Osteocyte (in vitro differentiated cells): Measurements from ENCODE around the gene MYO15A. TPM values are rescaled to one million over a fixed set of nuclear protein-coding genes. Genes with fewer than 3 reads are reported as not detected.

Experiments
- DNase-seq: peaks from one replicate; pipeline ENCODE4 v3.0.0; 2021; ENCODE audit warnings: mixed read lengths; ENCODE audit not compliant: unreplicated experiment; ENCODE audit errors: extremely low spot score
- H3K27ac Mint-ChIP-seq: one replicate; pipeline ENCODE4 v1.8.0; 2021; ENCODE audit warnings: mild to moderate bottlenecking, mixed read lengths; ENCODE audit not compliant: unreplicated experiment
- H3K27me3 Mint-ChIP-seq: one replicate; pipeline ENCODE4 v1.8.0; 2021; ENCODE audit warnings: mixed read lengths; ENCODE audit not compliant: unreplicated experiment
- H3K36me3 Mint-ChIP-seq: one replicate; pipeline ENCODE4 v1.8.0; 2021; ENCODE audit warnings: mixed read lengths; ENCODE audit not compliant: unreplicated experiment
- H3K4me1 Mint-ChIP-seq: one replicate; pipeline ENCODE4 v1.8.0; 2021; ENCODE audit warnings: mixed read lengths; ENCODE audit not compliant: unreplicated experiment
- H3K4me3 Mint-ChIP-seq: one replicate; pipeline ENCODE4 v1.8.0; 2021; ENCODE audit warnings: mild to moderate bottlenecking, moderate library complexity, mixed read lengths; ENCODE audit not compliant: unreplicated experiment
- H3K9me3 Mint-ChIP-seq: one replicate; pipeline ENCODE4 v1.8.0; 2021; ENCODE audit warnings: mixed read lengths; ENCODE audit not compliant: unreplicated experiment
- total RNA-seq: library from RNA; stranded (reverse); gene quantifications from 2 replicates; pipeline ENCODE4 v1.2.1, GENCODE V29; 2021
- TF ChIP-seq, protein P1 (sequence below): fragments of 200-600 bp; sonication (generic); IDR thresholded peaks from 2 replicates; pipeline ENCODE4 v1.5.0; 2021; ENCODE audit warnings: antibody characterized with exemption, mild to moderate bottlenecking, moderate library complexity

Gene MYO15A
- total RNA-seq, 1 donor from 2014 or later = 0.21 TPM

DNA sequence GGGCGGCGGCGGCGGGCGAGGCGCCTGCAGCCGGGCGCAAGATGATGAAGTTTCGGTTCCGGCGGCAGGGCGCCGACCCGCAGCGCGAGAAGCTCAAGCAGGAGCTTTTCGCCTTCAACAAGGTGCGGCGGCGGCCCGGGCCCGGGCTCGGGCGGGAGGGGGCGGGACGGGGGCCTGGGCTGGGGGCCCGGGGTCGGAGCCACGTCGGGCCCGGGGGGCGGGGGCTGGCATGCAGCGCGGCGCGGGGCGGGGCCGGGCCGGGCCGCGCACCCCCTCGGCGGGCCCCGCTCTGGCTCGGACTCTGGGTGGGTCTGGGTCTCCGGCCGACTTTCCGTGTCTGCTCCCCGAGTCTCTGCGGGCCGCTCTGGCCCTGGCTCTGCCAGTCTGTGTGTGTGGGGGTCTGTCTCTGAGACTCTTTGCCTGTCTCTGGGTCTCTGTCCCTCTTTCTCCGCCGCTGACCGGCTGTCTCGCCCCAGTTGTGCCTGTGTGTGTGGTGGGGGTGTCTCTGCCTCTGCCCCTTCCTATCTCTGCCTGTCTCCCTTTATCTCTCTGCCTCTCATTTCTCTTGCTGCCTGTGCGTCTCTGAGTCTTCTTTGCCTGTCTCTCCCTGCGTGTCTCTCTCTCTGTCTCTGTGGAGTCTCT, 117.2 kb downstream of the MYO15A start:
- TF ChIP-seq, protein P1, sequence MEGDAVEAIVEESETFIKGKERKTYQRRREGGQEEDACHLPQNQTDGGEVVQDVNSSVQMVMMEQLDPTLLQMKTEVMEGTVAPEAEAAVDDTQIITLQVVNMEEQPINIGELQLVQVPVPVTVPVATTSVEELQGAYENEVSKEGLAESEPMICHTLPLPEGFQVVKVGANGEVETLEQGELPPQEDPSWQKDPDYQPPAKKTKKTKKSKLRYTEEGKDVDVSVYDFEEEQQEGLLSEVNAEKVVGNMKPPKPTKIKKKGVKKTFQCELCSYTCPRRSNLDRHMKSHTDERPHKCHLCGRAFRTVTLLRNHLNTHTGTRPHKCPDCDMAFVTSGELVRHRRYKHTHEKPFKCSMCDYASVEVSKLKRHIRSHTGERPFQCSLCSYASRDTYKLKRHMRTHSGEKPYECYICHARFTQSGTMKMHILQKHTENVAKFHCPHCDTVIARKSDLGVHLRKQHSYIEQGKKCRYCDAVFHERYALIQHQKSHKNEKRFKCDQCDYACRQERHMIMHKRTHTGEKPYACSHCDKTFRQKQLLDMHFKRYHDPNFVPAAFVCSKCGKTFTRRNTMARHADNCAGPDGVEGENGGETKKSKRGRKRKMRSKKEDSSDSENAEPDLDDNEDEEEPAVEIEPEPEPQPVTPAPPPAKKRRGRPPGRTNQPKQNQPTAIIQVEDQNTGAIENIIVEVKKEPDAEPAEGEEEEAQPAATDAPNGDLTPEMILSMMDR = no peak
- Mint-ChIP-seq H3K27ac (peak overlapping the region; percentile 89), H3K9me3 (no peaks in the 10 kb centered on the region), H3K36me3 (no peaks in the 10 kb centered on the region), H3K4me3 (peak overlapping the region; percentile 97), H3K4me1 (peaks cover 29% of the 10 kb centered on the region), H3K27me3 (no peaks in the 10 kb centered on the region)
- DNase-seq = peak; percentile 84

DNA sequence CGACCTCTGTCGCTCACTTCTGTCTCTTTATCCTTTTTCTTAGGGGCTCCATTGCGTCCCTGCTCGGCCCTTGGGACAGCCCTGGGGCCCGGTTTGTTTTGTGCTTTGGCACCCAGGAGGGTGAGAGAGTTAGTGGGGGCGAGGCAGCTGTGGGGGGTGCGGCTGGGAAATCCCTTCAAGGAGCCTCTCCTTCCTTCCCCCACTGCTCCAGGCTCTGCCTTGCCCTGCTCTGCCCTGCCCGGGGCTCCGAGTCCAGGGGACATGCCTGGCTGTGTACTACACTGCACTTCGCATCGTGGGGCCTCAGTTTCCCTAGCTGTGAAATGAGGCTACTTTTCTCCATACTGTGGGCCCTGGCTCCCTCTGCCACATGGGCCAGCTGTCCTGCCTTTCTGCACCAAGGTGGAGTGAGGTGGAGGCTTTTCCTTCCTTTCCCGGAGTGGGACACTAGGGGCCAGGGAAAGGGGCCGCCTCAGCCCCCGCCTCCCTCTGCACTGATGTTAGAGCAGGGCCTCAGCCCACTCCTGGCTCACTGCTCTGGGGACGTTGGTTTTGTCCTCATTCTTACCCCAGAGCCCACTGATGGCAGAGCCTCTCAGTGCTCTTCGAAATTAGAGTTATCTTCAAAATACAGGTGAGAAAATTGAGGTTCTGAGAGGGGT, 117.9 kb downstream of the MYO15A start:
- H3K27me3 Mint-ChIP-seq = no peaks in the 10 kb centered on the region
- H3K27ac Mint-ChIP-seq = peak overlapping the region; percentile 89
- H3K4me3 Mint-ChIP-seq = peak overlapping the region; percentile 97
- H3K9me3 Mint-ChIP-seq = no peaks in the 10 kb centered on the region
- H3K4me1 Mint-ChIP-seq = peaks cover 29% of the 10 kb centered on the region
- no peaks in the 10 kb centered on the region for H3K36me3 Mint-ChIP-seq
- TF ChIP-seq, protein P1 = no peak
- DNase-seq = peak; percentile 80

DNA sequence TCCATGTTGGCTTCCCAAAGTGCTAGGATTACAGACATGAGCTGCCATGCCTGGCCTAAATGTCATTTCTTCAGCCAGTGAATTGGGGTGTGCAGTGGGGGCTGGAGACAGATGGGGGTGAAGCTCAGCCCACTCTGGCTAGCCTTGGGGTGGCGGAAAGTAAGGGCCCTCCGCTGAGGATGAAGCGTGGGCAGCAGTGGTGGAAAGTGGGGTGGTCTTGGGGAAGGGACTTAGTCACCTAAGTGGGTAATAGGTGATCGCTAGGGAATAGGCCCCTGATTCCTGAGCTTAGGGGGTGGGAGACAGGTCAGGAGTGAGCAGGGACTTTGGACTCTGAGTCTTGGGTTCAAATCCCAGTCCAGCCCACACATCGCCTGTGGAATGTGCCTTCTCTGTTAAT, 119.1 kb downstream of the MYO15A start:
- H3K4me3 Mint-ChIP-seq = no peak overlapping the region
- DNase-seq = no peak
- no peaks in the 10 kb centered on the region for H3K27me3 Mint-ChIP-seq
- H3K4me1 Mint-ChIP-seq = peaks cover 29% of the 10 kb centered on the region
- H3K9me3 Mint-ChIP-seq = no peaks in the 10 kb centered on the region
- no peak overlapping the region for H3K27ac Mint-ChIP-seq
- H3K36me3 Mint-ChIP-seq = no peaks in the 10 kb centered on the region
- TF ChIP-seq, protein P1 = no peak

DNA sequence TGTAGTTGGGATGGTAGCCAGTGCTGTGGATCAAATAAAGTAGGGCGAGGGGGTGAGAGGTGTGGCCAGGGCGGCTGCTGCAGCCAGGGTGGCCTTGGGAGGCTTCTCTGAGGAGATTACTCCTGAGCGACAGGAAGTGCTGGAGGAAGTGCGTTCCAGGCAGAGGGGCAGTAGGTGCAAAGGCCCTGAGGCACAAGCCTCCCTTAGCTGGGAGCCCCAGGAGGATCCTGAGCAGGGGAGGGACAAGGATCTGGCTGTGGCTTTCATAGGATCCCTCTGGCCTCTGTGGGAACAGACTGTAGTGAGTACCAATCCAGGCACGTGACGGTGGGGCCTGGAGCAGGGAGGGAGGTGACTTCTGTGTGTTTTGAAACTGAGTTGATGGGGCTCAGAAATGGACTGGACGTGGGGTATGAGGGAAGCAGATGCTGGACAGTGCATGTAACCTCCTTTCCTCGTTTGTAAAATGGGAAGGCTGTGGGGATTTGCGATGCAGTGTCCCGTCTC, 119.7 kb downstream of the MYO15A start:
- no peaks in the 10 kb centered on the region for H3K36me3 Mint-ChIP-seq
- H3K9me3 Mint-ChIP-seq = no peaks in the 10 kb centered on the region
- TF ChIP-seq, protein P1 = no peak
- H3K4me1 Mint-ChIP-seq = peaks cover 29% of the 10 kb centered on the region
- H3K27me3 Mint-ChIP-seq = no peaks in the 10 kb centered on the region
- H3K27ac Mint-ChIP-seq = no peak overlapping the region
- no peak for DNase-seq
- H3K4me3 Mint-ChIP-seq = peak overlapping the region; percentile 30

- no peak for DNase-seq
- no peaks in the 10 kb centered on the region for H3K27me3 Mint-ChIP-seq
- TF ChIP-seq, protein P1 = no peak
- no peaks in the 10 kb centered on the region for H3K36me3 Mint-ChIP-seq
- H3K4me1 Mint-ChIP-seq = peaks cover 29% of the 10 kb centered on the region
- H3K9me3 Mint-ChIP-seq = no peaks in the 10 kb centered on the region
- no peak overlapping the region for H3K27ac Mint-ChIP-seq
- H3K4me3 Mint-ChIP-seq = no peak overlapping the region
Measured at GRCh38 chr17:18229254-18229653, 120.7 kb downstream of the MYO15A start.
